ENCODE results near the gene MRAP2. TPM values are rescaled to one million over a fixed set of nuclear protein-coding genes. Genes with fewer than 3 reads are reported as not detected.

MRAP2 gene
- total and polyA plus RNA-seq, 2 experiments from 2014 or later, result 6.1 to 13.5 TPM

GRCh38 chr6:84027340-84028181 lies 6.0 kb upstream of the MRAP2 start:
- no peaks in the 10 kb centered on the region; the same call in 1 of the 2 replicates for H3F3A ChIP-seq (replicated peaks; ENCODE audit: low read depth)
- H3K4me3 ChIP-seq, result no peak overlapping the region
- no peak overlapping the region for H2AFZ ChIP-seq
- no peaks in the 10 kb centered on the region for H3K36me3 ChIP-seq (ENCODE audit: insufficient read depth)
- no peak overlapping the region for H3K4me2 ChIP-seq
- peaks cover 13% of the 10 kb centered on the region; the same call in 1 of the 2 replicates for H3K9me2 ChIP-seq (ENCODE audit: insufficient read depth)
- H3K79me2 ChIP-seq (replicated peaks; ENCODE audit: insufficient read depth), result no peaks in the 10 kb centered on the region
- H3K4me1 ChIP-seq (ENCODE audit: insufficient read depth), result peaks cover 9% of the 10 kb centered on the region
- Mint-ChIP-seq H3K4me1 (no peaks in the 10 kb centered on the region), H3K36me3 (ENCODE audit: low read depth) (no peaks in the 10 kb centered on the region), H3K27me3 (ENCODE audit: insufficient read depth, low read depth, poor library complexity) (peaks cover 4% of the 10 kb centered on the region), H3K9me3 (peaks cover 4% of the 10 kb centered on the region; the same call in 2 of the 3 replicates), H3K27ac (no peak overlapping the region), H3K4me3 (no peak overlapping the region)
- DNase-seq (ENCODE audit: low spot score) (no peak), ATAC-seq (no peak)
- peaks cover 12% of the 10 kb centered on the region; the same call in 1 of the 2 replicates for H3K27me3 ChIP-seq (ENCODE audit: insufficient read depth)
- TF ChIP-seq ZNF462 (CRISPR knock-in tag; IDR thresholded peaks at IDR 0.05), result no peak
- TF ChIP-seq ZNF114 (CRISPR knock-in tag; IDR thresholded peaks at IDR 0.05), result no peak
- no peak for TF ChIP-seq STAT1 (IDR thresholded peaks at IDR 0.05; ENCODE audit: unreplicated experiment)
- no peak for TF ChIP-seq CTCF (conservative IDR thresholded peaks at IDR 0.05; ENCODE audit: low read depth in 2 of 2)
- no peak for TF ChIP-seq EZH2 (IDR thresholded peaks at IDR 0.05; ENCODE audit: low read depth, unreplicated experiment)
- TF ChIP-seq NANOG (IDR thresholded peaks at IDR 0.05; ENCODE audit: borderline replicate concordance), result no peak
- TF ChIP-seq, protein P1, sequence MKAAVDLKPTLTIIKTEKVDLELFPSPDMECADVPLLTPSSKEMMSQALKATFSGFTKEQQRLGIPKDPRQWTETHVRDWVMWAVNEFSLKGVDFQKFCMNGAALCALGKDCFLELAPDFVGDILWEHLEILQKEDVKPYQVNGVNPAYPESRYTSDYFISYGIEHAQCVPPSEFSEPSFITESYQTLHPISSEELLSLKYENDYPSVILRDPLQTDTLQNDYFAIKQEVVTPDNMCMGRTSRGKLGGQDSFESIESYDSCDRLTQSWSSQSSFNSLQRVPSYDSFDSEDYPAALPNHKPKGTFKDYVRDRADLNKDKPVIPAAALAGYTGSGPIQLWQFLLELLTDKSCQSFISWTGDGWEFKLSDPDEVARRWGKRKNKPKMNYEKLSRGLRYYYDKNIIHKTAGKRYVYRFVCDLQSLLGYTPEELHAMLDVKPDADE (IDR thresholded peaks at IDR 0.05), result no peak
- no peaks in the 10 kb centered on the region for H4K20me1 ChIP-seq (replicated peaks; ENCODE audit: insufficient read depth)
- no peak overlapping the region for H3K27ac ChIP-seq (ENCODE audit: low read depth)

All from GM23338 (cell line).